ENCODE results near the gene GUCA2B. TPM values are rescaled to one million over a fixed set of nuclear protein-coding genes. Genes with fewer than 3 reads are reported as not detected.

The GUCA2B gene
- total RNA-seq, 1 donor, result not detected

- no peak for DNase-seq (ENCODE audit: low read depth in 2 of 3, low spot score in 2 of 3)
Measured at GRCh38 chr1:42183957-42184268, 30.7 kb downstream of the GUCA2B start.

GRCh38 chr1:42184616-42185015 is 31.4 kb downstream of the GUCA2B start:
- DNase-seq (ENCODE audit: low read depth in 2 of 3, low spot score in 2 of 3), result no peak

- no peak for DNase-seq (ENCODE audit: low read depth in 2 of 3, low spot score in 2 of 3)
Measured at GRCh38 chr1:42186152-42186551, 32.9 kb downstream of the GUCA2B start.

GRCh38 chr1:42189931-42190853 is 37.0 kb downstream of the GUCA2B start:
- DNase-seq (ENCODE audit: low read depth in 2 of 3, low spot score in 2 of 3), result no peak

GRCh38 chr1:42191319-42191718 is 38.1 kb downstream of the GUCA2B start:
- no peak for DNase-seq (ENCODE audit: low read depth in 2 of 3, low spot score in 2 of 3)

GRCh38 chr1:42192106-42192505 is 38.9 kb downstream of the GUCA2B start:
- no peak for DNase-seq (ENCODE audit: low read depth in 2 of 3, low spot score in 2 of 3)

GRCh38 chr1:42195841-42196240 is 42.6 kb downstream of the GUCA2B start:
- no peak for DNase-seq (ENCODE audit: low read depth in 2 of 3, low spot score in 2 of 3)

GRCh38 chr1:42198251-42198650 is 45.0 kb downstream of the GUCA2B start:
- DNase-seq (ENCODE audit: low read depth in 2 of 3, low spot score in 2 of 3), result no peak

GRCh38 chr1:42201986-42202385 is 48.8 kb downstream of the GUCA2B start:
- no peak for DNase-seq (ENCODE audit: low read depth in 2 of 3, low spot score in 2 of 3)

Other genes starting within 250 kb of the GUCA2B start
- 4.6 TPM for gene HIVEP3, start 234.5 kb upstream of the GUCA2B start, total RNA-seq
- gene GUCA2A, start 11.3 kb downstream of the GUCA2B start, total RNA-seq, result not detected
- 44.2 TPM for gene FOXJ3, start 181.8 kb downstream of the GUCA2B start, total RNA-seq
- gene RIMKLA, start 227.4 kb downstream of the GUCA2B start, total RNA-seq, result 0.27 TPM

Data from hematopoietic multipotent progenitor cell (in vitro differentiated cells).